RWPE1 (cell line): ENCODE results near the gene C1QTNF3.
"Not testable (repeated sequence)": the region's sequence is repeated elsewhere in the genome, so short reads cannot be mapped to it uniquely, and the experiment has no call there.

Source experiments
- CTCF ChIA-PET: fragments of 350-600 bp; sonication (Branson Sonifier 250); formaldehyde crosslinking; extraction: SDS; loops from one replicate; lab custom pipeline; 2021; lab: Yijun Ruan, JAX
- POLR2A ChIA-PET: fragments of 400-600 bp; formaldehyde crosslinking; extraction: SDS; loops from one replicate; lab custom pipeline; 2020; ENCODE audit warnings: antibody characterized with exemption; ENCODE audit not compliant: low non-redundant PET; lab: Yijun Ruan, JAX
- DNase-seq: peaks from one replicate; pipeline ENCODE4 v3.0.0; 2012; ENCODE audit warnings: low spot score
- H3K27ac ChIP-seq: fragments of 450-650 bp; 2 replicates; pipeline ENCODE4 v1.5.1; 2017
- TF ChIP-seq, protein P1 (sequence below): fragments of 450-650 bp; conservative IDR thresholded peaks from 2 replicates; pipeline ENCODE4 v1.5.1; 2017; ENCODE audit warnings: low read depth, mild to moderate bottlenecking

C1QTNF3 gene, protein sequence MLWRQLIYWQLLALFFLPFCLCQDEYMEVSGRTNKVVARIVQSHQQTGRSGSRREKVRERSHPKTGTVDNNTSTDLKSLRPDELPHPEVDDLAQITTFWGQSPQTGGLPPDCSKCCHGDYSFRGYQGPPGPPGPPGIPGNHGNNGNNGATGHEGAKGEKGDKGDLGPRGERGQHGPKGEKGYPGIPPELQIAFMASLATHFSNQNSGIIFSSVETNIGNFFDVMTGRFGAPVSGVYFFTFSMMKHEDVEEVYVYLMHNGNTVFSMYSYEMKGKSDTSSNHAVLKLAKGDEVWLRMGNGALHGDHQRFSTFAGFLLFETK

DNA sequence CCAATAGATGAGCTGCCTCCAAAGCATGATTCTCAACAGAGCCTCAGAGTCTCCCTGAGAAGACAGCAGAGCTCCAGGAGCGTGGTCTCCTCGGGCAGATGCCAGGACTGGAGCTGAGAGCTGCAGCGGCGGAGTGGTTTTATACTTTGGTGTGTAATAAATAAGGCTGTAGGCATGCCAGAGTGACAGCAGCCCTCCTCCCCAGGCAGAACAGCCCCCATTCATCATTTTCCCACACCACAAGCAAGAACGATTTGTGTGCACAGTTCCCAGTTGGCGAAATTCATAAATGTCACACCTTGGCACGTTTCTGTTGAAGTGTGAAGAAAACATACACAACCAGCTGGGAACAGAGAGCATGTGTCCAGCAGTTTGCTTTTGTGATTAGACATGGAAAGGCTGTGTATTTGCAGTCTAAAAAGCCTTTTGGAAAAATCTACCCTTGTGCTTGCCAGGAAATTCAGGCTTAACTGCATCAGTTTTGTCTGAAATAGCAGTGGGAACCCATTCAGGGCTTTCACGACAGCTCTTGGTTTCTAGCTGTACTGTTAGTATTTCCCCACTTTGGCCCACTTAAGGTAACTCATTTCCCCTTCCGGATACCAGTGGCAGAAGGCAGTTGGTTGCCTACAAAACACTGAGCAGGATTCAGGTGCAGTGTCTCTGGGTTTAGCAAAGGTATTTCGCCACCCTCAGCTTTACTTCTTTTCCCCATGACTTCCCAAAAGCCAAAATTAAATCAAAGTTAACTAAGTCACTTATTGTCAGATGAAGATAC, at the start of gene C1QTNF3:
C1QTNF3 (minus strand) TSS at position 115 of the 778 bp plus-strand sequence; CDS start at position 27, 88 bp downstream.
- no peak for DNase-seq
- no peak within 1 kb of the TSS for H3K27ac ChIP-seq
- POLR2A ChIA-PET: no interaction called here
- TF ChIP-seq, protein P1, sequence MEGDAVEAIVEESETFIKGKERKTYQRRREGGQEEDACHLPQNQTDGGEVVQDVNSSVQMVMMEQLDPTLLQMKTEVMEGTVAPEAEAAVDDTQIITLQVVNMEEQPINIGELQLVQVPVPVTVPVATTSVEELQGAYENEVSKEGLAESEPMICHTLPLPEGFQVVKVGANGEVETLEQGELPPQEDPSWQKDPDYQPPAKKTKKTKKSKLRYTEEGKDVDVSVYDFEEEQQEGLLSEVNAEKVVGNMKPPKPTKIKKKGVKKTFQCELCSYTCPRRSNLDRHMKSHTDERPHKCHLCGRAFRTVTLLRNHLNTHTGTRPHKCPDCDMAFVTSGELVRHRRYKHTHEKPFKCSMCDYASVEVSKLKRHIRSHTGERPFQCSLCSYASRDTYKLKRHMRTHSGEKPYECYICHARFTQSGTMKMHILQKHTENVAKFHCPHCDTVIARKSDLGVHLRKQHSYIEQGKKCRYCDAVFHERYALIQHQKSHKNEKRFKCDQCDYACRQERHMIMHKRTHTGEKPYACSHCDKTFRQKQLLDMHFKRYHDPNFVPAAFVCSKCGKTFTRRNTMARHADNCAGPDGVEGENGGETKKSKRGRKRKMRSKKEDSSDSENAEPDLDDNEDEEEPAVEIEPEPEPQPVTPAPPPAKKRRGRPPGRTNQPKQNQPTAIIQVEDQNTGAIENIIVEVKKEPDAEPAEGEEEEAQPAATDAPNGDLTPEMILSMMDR: no peak
- CTCF ChIA-PET: interaction anchor here (0.7 kb wide), 1 partner anchor 46 kb away, joined by 3 read pairs; no protein-coding TSS in a partner anchor

DNA sequence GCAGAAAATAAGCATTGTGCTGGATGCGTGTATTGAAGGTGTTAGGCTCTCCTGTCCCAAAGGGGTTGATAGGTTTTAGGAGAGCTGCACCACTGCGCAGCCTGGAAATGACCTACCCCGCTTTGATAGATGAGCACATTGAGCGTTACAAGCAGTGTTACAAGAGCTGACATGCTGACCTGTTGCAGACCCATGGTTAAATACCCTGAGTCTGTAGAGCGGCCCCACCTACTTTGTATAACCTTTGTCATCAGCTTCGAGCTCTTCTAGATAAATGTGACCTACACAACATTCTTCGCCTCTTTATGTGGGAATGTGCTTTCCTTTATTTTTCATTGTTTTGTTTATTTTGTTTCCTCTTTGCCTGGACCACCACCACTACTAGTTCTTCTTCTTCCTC, 48.0 kb upstream of the C1QTNF3 start:
- CTCF ChIA-PET, H3K27ac ChIP-seq, DNase-seq, POLR2A ChIA-PET: not testable (repeated sequence)

DNA sequence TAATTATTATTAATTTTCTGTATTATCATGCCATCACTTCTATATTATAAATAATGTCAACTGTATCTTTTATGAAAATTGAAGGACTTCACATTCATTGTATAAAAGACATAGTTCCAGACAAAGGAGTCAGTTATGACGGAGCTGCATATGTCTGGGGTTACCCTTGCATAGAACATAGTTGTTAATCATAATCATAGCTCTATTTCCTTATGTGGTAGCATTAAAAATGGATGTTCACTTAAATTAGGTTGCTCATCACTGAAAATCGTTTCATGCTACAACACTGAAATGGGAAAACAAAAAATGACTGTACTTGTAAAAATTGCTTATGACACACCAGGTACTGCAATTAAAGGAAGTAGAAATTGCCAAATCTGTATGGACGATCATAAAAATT, 46.8 kb upstream of the C1QTNF3 start:
- DNase-seq, H3K27ac ChIP-seq, POLR2A ChIA-PET, CTCF ChIA-PET: not testable (repeated sequence)

DNA sequence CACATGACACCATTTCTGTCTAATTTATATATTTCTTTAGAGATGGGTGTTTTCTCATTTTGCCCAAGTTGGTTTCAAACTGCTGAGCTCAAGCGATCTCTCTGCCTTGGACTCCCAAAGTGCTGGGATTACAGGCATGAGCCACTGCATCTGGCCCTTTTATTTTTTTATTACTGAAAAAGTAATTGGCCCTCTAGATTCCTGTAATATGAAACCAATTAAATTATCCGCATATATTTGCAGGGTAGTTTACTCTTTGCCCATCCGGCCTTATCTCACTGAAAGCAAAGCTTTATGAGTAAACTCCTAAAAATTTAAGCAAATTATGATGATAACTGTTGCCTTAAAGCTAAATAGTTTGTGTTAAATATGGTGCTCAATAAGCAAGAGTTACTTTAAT, 44.7 kb upstream of the C1QTNF3 start:
- CTCF ChIA-PET, DNase-seq, POLR2A ChIA-PET, H3K27ac ChIP-seq: not testable (repeated sequence)

DNA sequence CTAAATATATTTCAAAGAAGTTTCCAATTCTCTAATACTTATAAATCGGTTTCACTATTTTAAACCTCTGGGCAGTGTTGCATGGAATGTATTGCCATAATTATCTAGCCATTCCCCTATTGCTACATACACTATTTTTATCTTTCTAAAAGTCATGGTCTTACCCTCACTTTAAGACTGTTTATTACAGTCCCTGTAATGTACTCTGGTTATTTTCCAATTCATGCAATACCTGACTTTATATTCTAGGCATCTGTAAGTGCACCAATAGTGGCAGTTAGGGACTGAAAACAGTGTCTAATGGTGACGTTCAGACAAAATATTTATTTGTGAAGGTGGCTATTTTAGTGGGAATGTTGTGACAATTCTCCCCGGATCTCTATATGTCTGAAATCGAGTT, 40.9 kb upstream of the C1QTNF3 start:
- POLR2A ChIA-PET, CTCF ChIA-PET: not testable (repeated sequence)

DNA sequence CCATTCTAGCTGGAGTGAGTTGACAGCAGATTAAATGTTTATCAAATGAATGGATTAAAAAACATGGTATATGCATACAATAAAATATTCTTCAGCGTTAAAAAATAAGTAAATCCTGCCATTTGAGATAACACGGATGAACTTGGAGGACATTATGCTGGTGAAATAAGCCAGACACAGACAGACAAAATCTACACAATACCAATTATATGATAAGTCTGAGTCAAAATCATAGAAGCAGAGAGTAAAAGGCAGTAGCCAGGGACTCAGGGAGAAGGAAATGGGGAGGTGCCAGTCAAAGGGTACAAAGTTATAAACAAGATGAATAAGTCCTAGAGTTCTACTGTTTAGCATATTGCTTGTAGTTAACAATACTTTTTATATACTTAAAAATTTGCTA, 36.5 kb upstream of the C1QTNF3 start:
- H3K27ac ChIP-seq, CTCF ChIA-PET, DNase-seq, POLR2A ChIA-PET: not testable (repeated sequence)

More for the DNA sequence above, 40.9 kb upstream of the C1QTNF3 start:
- DNase-seq, H3K27ac ChIP-seq: not testable (repeated sequence)

DNA sequence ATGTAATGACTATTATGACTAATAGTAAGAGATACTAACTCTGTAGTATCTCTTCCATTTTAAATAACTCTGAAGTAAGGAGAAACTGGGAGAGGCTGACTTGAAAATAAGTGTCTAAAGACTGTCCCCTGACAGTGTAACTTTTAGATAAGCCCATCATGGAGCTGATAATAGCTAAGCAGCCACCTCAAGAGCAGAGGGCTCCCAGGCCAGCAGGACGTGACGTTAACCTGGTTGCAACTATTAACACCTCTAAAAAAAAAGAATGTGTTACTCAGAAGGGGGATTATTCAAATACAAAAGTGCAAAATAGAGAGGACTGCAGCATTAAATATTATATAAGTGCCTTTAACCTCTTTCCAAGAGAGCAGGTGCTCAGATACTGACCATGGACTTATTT, 34.6 kb upstream of the C1QTNF3 start:
- H3K27ac ChIP-seq, DNase-seq, CTCF ChIA-PET, POLR2A ChIA-PET: not testable (repeated sequence)

DNA sequence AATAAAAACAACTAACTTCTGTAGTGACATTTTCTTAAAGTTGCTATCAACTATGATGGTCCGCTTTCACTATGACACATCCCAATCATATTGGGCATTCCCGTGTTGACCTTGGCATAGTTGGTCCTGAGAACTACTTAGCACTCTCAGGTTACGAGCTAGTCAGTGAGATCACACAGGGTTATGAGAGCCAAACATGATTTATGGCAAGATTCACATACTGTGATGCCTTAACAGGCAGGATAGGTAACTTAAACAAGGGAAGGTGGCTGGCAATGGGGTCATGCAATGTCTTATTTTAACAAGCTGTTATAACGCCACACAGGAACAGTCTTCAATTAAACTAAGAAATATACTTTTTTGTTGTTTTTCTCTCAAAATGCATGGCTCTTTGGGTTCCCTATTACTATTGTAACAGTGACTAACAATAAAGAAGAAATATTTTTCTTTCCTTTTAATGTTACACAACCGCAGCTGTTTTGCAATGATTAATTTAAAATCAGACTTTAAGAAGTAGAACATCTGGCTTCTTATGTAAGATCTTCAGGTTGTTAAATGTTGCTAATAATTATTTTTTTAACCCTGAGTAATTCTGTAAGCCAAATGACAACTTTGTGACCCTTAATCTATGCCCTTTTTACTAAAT, 33.8 kb upstream of the C1QTNF3 start:
- CTCF ChIA-PET, POLR2A ChIA-PET, DNase-seq, H3K27ac ChIP-seq: not testable (repeated sequence)

DNA sequence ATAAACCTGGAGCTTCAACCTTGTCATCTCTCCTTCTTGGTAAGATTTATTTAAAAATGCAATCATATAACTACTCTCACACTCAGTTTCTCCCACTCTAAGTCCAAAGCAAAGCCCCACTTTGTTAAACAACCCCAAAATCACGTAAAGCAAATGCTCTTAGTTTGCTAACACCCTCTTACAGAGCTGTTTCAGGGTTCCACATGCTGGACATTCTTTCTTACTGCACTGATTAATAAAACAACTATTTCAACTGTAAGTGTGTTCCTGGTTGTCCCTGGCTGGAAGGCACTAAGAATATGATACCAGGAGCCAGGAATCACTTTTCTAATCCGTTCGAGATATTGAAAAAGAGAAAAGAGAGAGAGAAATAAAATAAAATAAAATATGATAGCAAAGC, 31.5 kb upstream of the C1QTNF3 start:
- POLR2A ChIA-PET, DNase-seq, CTCF ChIA-PET, H3K27ac ChIP-seq: not testable (repeated sequence)

DNA sequence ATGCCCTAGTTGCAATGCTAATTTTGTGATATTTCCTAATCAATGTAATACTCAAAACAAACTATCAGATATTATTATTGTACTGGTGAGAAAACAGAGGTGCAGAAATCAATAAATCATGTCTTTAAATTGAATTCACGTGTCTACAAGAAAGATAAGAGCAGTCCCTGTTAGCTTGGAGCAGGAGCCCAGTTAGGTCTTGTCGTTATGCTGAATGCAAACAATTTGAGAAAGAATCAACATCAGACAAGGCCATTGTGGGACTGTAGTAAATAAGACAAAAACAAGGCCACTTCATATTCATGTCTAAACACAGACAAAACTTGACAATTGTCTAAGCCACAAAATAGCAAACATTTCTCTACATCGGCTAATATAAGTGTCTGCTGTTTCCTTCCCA, 31.1 kb upstream of the C1QTNF3 start:
- POLR2A ChIA-PET, H3K27ac ChIP-seq, DNase-seq, CTCF ChIA-PET: not testable (repeated sequence)

DNA sequence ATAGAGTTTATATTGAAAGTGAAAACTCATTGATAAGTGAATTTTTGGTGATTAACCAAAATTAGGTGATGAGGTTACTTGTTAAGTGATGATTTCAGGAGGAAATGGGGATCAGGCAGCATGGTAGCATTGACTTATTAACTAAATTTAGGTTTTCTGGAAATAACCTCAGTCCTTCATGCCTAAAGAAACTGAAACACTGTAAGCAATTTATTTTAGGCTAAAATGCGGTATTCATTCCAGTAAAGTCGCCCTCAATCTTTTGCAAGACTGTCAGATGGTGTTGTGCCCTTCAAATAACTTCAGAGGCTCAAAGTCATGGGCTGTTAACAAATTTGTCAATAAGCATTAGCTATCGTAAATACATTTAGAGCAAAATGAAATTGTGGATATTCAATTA, 27.6 kb upstream of the C1QTNF3 start:
- H3K27ac ChIP-seq, CTCF ChIA-PET, DNase-seq, POLR2A ChIA-PET: not testable (repeated sequence)
